NT2/D1 (cell line): ENCODE measurements around the gene MROH8.

Experiments used
- SUZ12 ChIP-seq: IDR thresholded peaks from 2 replicates; pipeline ENCODE4 v1.6.1; 2011; ENCODE audit not compliant: insufficient read length, insufficient read depth; ENCODE audit errors: extremely low read depth
- YY1 ChIP-seq: IDR thresholded peaks from 2 replicates; pipeline ENCODE4 v1.6.1; 2011; ENCODE audit not compliant: insufficient read length, insufficient read depth
- ZNF274 ChIP-seq: IDR thresholded peaks from 2 replicates; pipeline ENCODE4 v1.6.1; 2011; ENCODE audit warnings: mild to moderate bottlenecking, low read depth, low read length

GRCh38 chr20:37108676-37109075 is 70.7 kb downstream of the MROH8 start:
- TF ChIP-seq YY1 (no peak), SUZ12 (no peak), ZNF274 (no peak)
